ENCODE data around the gene ZNF462.

Gene ZNF462

GRCh38 chr9:106934442-106935238 is 71.7 kb downstream of the ZNF462 start:
- DNase-seq (ENCODE audit: low read depth) = no peak
- TF ChIP-seq CTCF (IDR thresholded peaks at IDR 0.05; ENCODE audit: insufficient read depth, low read depth, low read length, missing control alignments) = no peak
- H3K4me3 ChIP-seq (ENCODE audit: low read depth, low read length) = no peak overlapping the region

- no peak overlapping the region for H3K4me3 ChIP-seq (ENCODE audit: low read depth, low read length)
- DNase-seq (ENCODE audit: low read depth) = no peak
- no peak for TF ChIP-seq CTCF (IDR thresholded peaks at IDR 0.05; ENCODE audit: insufficient read depth, low read depth, low read length, missing control alignments)
Observed at GRCh38 chr9:106936680-106937079, 73.7 kb downstream of the ZNF462 start.

GRCh38 chr9:106941916-106942315 is 79.0 kb downstream of the ZNF462 start:
- H3K4me3 ChIP-seq (ENCODE audit: low read depth, low read length) = no peak overlapping the region
- DNase-seq (ENCODE audit: low read depth) = no peak
- TF ChIP-seq CTCF (IDR thresholded peaks at IDR 0.05; ENCODE audit: insufficient read depth, low read depth, low read length, missing control alignments) = no peak

GRCh38 chr9:106945727-106946660 is 83.0 kb downstream of the ZNF462 start:
- DNase-seq (ENCODE audit: low read depth) = no peak
- TF ChIP-seq CTCF (IDR thresholded peaks at IDR 0.05; ENCODE audit: insufficient read depth, low read depth, low read length, missing control alignments) = no peak
- H3K4me3 ChIP-seq (ENCODE audit: low read depth, low read length) = no peak overlapping the region

- H3K4me3 ChIP-seq (ENCODE audit: low read depth, low read length) = no peak overlapping the region
- no peak for TF ChIP-seq CTCF (IDR thresholded peaks at IDR 0.05; ENCODE audit: insufficient read depth, low read depth, low read length, missing control alignments)
- no peak for DNase-seq (ENCODE audit: low read depth)
Observed at GRCh38 chr9:106947106-106947900, 84.3 kb downstream of the ZNF462 start.

- no peak overlapping the region for H3K4me3 ChIP-seq (ENCODE audit: low read depth, low read length)
- no peak for DNase-seq (ENCODE audit: low read depth)
- no peak for TF ChIP-seq CTCF (IDR thresholded peaks at IDR 0.05; ENCODE audit: insufficient read depth, low read depth, low read length, missing control alignments)
Observed at GRCh38 chr9:106953174-106953573, 90.2 kb downstream of the ZNF462 start.
